Measurements from ENCODE around the gene VPS13D.

Gene VPS13D

GRCh38 chr1:12511516-12512468, 282.0 kb downstream of the VPS13D start:
- DNase-seq (no peak), ATAC-seq (ENCODE audit: insufficient read depth, low read depth) (no peak)
- Histone ChIP-seq H3K4me2 (ENCODE audit: insufficient read depth, low read length) (no peak overlapping the region), H3K9ac (ENCODE audit: low read depth, low read length) (no peak overlapping the region), H3K36me3 (ENCODE audit: insufficient read depth, low read length) (peaks cover 16% of the 10 kb centered on the region), H3K79me2 (ENCODE audit: insufficient read depth, low read length) (no peaks in the 10 kb centered on the region), H3K27me3 (ENCODE audit: insufficient read depth, low read length, poor library complexity) (no peaks in the 10 kb centered on the region), H2AFZ (ENCODE audit: low read depth, low read length) (no peak overlapping the region), H3K27ac (ENCODE audit: low read length) (no peak overlapping the region), H3K4me1 (ENCODE audit: insufficient read depth, low read length) (peaks cover 15% of the 10 kb centered on the region), H3K4me3 (ENCODE audit: low read depth in 1 of 2, low read length in 2 of 2) (no peak overlapping the region), H4K20me1 (ENCODE audit: insufficient read depth, low read length) (no peaks in the 10 kb centered on the region), H3K9me3 (ENCODE audit: insufficient read depth, low read length, severe bottlenecking) (no peaks in the 10 kb centered on the region)
- TF ChIP-seq CTCF (IDR thresholded peaks at IDR 0.05; ENCODE audit: borderline replicate concordance, extremely low read depth, low read length, poor library complexity, severe bottlenecking) (no peak), EZH2 (IDR thresholded peaks at IDR 0.05; ENCODE audit: borderline replicate concordance, low read depth, low read length, severe bottlenecking) (no peak)

GRCh38 chr1:12513181-12513580, 283.4 kb downstream of the VPS13D start:
- Histone ChIP-seq H3K27ac (ENCODE audit: low read length) (no peak overlapping the region), H3K79me2 (ENCODE audit: insufficient read depth, low read length) (no peaks in the 10 kb centered on the region), H2AFZ (ENCODE audit: low read depth, low read length) (no peak overlapping the region), H3K36me3 (ENCODE audit: insufficient read depth, low read length) (peaks cover 5% of the 10 kb centered on the region), H3K4me1 (ENCODE audit: insufficient read depth, low read length) (peaks cover 15% of the 10 kb centered on the region), H3K4me3 (ENCODE audit: low read depth in 1 of 2, low read length in 2 of 2) (no peak overlapping the region), H3K9me3 (ENCODE audit: insufficient read depth, low read length, severe bottlenecking) (no peaks in the 10 kb centered on the region), H3K9ac (ENCODE audit: low read depth, low read length) (no peak overlapping the region), H3K4me2 (ENCODE audit: insufficient read depth, low read length) (no peak overlapping the region), H3K27me3 (ENCODE audit: insufficient read depth, low read length, poor library complexity) (no peaks in the 10 kb centered on the region), H4K20me1 (ENCODE audit: insufficient read depth, low read length) (no peaks in the 10 kb centered on the region)
- DNase-seq (no peak), ATAC-seq (ENCODE audit: insufficient read depth, low read depth) (no peak)
- TF ChIP-seq EZH2 (IDR thresholded peaks at IDR 0.05; ENCODE audit: borderline replicate concordance, low read depth, low read length, severe bottlenecking) (no peak), CTCF (IDR thresholded peaks at IDR 0.05; ENCODE audit: borderline replicate concordance, extremely low read depth, low read length, poor library complexity, severe bottlenecking) (no peak)

GRCh38 chr1:12514590-12514989, 284.8 kb downstream of the VPS13D start:
- no peak for TF ChIP-seq CTCF (IDR thresholded peaks at IDR 0.05; ENCODE audit: borderline replicate concordance, extremely low read depth, low read length, poor library complexity, severe bottlenecking)
- no peak for TF ChIP-seq EZH2 (IDR thresholded peaks at IDR 0.05; ENCODE audit: borderline replicate concordance, low read depth, low read length, severe bottlenecking)
- Histone ChIP-seq H4K20me1 (ENCODE audit: insufficient read depth, low read length) (no peaks in the 10 kb centered on the region), H3K9me3 (ENCODE audit: insufficient read depth, low read length, severe bottlenecking) (no peaks in the 10 kb centered on the region), H2AFZ (ENCODE audit: low read depth, low read length) (no peak overlapping the region), H3K4me2 (ENCODE audit: insufficient read depth, low read length) (no peak overlapping the region), H3K36me3 (ENCODE audit: insufficient read depth, low read length) (no peaks in the 10 kb centered on the region; the same call in 1 of the 2 replicates), H3K79me2 (ENCODE audit: insufficient read depth, low read length) (no peaks in the 10 kb centered on the region), H3K4me1 (ENCODE audit: insufficient read depth, low read length) (peaks cover 14% of the 10 kb centered on the region), H3K4me3 (ENCODE audit: low read depth in 1 of 2, low read length in 2 of 2) (no peak overlapping the region), H3K27me3 (ENCODE audit: insufficient read depth, low read length, poor library complexity) (no peaks in the 10 kb centered on the region), H3K9ac (ENCODE audit: low read depth, low read length) (no peak overlapping the region), H3K27ac (ENCODE audit: low read length) (no peak overlapping the region)
- no peak for DNase-seq
- no peak for ATAC-seq (ENCODE audit: insufficient read depth, low read depth)
